SK-N-SH treated with all-trans-retinoic acid at 6 μM for 48 hours (cell line): ENCODE measurements around the gene SPRY1.
A peak's percentile ranks its signal among the peaks of the same experiment; 100 is the strongest.

ENCODE experiments used
- ATAC-seq: fragments of 200-7000 bp; cut with Tn5 transposase; 3 replicates; pipeline ENCODE4 v1.9.1; 2020; ENCODE audit warnings: mild to moderate bottlenecking, moderate library complexity
- ARNTL ChIP-seq: fragments of 450-650 bp; formaldehyde crosslinking; IDR thresholded peaks from 2 replicates; pipeline ENCODE4 v1.5.0; 2020; ENCODE audit warnings: low read depth, mild to moderate bottlenecking, moderate library complexity, borderline replicate concordance
- BACH2 ChIP-seq: fragments of 250-450 bp; sonication (Bioruptor Pico); IDR thresholded peaks from 2 replicates; pipeline ENCODE4 v1.9.0; 2021; ENCODE audit warnings: mild to moderate bottlenecking, borderline replicate concordance
- CSRNP3 ChIP-seq: fragments of 250-450 bp; sonication (Bioruptor Pico); IDR thresholded peaks from 2 replicates; pipeline ENCODE4 v1.5.1; 2021; ENCODE audit warnings: mild to moderate bottlenecking, moderate library complexity
- ESRRG ChIP-seq: fragments of 250-450 bp; sonication (Bioruptor Pico); IDR thresholded peaks from 2 replicates; pipeline ENCODE4 v1.6.1; 2021; ENCODE audit warnings: mild to moderate bottlenecking
- GLIS3 ChIP-seq: fragments of 250-450 bp; sonication (Bioruptor Pico); IDR thresholded peaks from 2 replicates; pipeline ENCODE4 v1.5.0; 2020; ENCODE audit warnings: mild to moderate bottlenecking, moderate library complexity
- ISL1 ChIP-seq: fragments of 250-450 bp; sonication (Bioruptor Pico); IDR thresholded peaks from 2 replicates; pipeline ENCODE4 v2.1.2; 2022; ENCODE audit warnings: mild to moderate bottlenecking, moderate library complexity
- OSR1 ChIP-seq: fragments of 250-450 bp; sonication (Bioruptor Pico); IDR thresholded peaks from 2 replicates; pipeline ENCODE4 v1.8.0; 2022; ENCODE audit warnings: moderate library complexity, mild to moderate bottlenecking, inconsistent platforms
- PATZ1 ChIP-seq: fragments of 250-450 bp; sonication (Bioruptor Pico); IDR thresholded peaks from 2 replicates; pipeline ENCODE4 v1.8.0; 2020; ENCODE audit warnings: mild to moderate bottlenecking, moderate library complexity, borderline replicate concordance
- POU6F1 ChIP-seq: fragments of 250-450 bp; sonication (Bioruptor Pico); IDR thresholded peaks from 2 replicates; pipeline ENCODE4 v1.8.0; 2021; ENCODE audit warnings: low read depth, mild to moderate bottlenecking, moderate library complexity, borderline replicate concordance
- PPARA ChIP-seq: fragments of 250-450 bp; sonication (Bioruptor Pico); IDR thresholded peaks from 2 replicates; pipeline ENCODE4 v1.5.0; 2020; ENCODE audit warnings: mild to moderate bottlenecking, borderline replicate concordance
- RARB ChIP-seq: fragments of 250-450 bp; sonication (Bioruptor Pico); IDR thresholded peaks from 2 replicates; pipeline ENCODE4 v1.8.0; 2021; ENCODE audit warnings: mild to moderate bottlenecking, moderate library complexity
- TSHZ2 ChIP-seq: fragments of 250-450 bp; sonication (Bioruptor Pico); IDR thresholded peaks from 2 replicates; pipeline ENCODE4 v1.5.0; 2020; ENCODE audit warnings: mild to moderate bottlenecking, moderate library complexity
- ZC3H10 ChIP-seq: fragments of 250-450 bp; sonication (Bioruptor Pico); IDR thresholded peaks from 2 replicates; pipeline ENCODE4 v1.5.1; 2021; ENCODE audit warnings: mild to moderate bottlenecking, moderate library complexity
- ZFP3 ChIP-seq: fragments of 250-450 bp; sonication (Bioruptor Pico); IDR thresholded peaks from 2 replicates; pipeline ENCODE4 v1.5.0; 2020; ENCODE audit warnings: mild to moderate bottlenecking, moderate library complexity
- ZFP30 ChIP-seq: fragments of 450-650 bp; formaldehyde crosslinking; IDR thresholded peaks from 2 replicates; pipeline ENCODE4 v1.5.0; 2022; ENCODE audit warnings: mild to moderate bottlenecking, moderate library complexity
- ZNF70 ChIP-seq: fragments of 450-650 bp; formaldehyde crosslinking; IDR thresholded peaks from 2 replicates; pipeline ENCODE4 v1.5.0; 2020; ENCODE audit warnings: mild to moderate bottlenecking, moderate library complexity

SPRY1 gene

GRCh38 chr4:123393721-123394120 lies 2.9 kb upstream of the SPRY1 start:
- ATAC-seq = no peak
- TF ChIP-seq PPARA (CRISPR knock-in tag) = no peak
- no peak for TF ChIP-seq PATZ1 (CRISPR knock-in tag)
- no peak for TF ChIP-seq ESRRG (CRISPR knock-in tag)
- no peak for TF ChIP-seq BACH2 (CRISPR knock-in tag)
- TF ChIP-seq RARB = no peak
- no peak for TF ChIP-seq CSRNP3 (CRISPR knock-in tag)
- no peak for TF ChIP-seq ARNTL
- TF ChIP-seq, all 23 proteins: peak for 0

GRCh38 chr4:123397144-123398065 lies 810 bp downstream of the SPRY1 start:
- peak; percentile 44 for ATAC-seq
- TF ChIP-seq ZFP3 (CRISPR knock-in tag) (peak; percentile 79), ISL1 (CRISPR knock-in tag) (no peak), PPARA (CRISPR knock-in tag) (no peak), OSR1 (CRISPR knock-in tag) (no peak), ZNF70 (no peak), GLIS3 (CRISPR knock-in tag) (no peak), TSHZ2 (CRISPR knock-in tag) (no peak), ZFP30 (CRISPR knock-in tag) (no peak)

DNA sequence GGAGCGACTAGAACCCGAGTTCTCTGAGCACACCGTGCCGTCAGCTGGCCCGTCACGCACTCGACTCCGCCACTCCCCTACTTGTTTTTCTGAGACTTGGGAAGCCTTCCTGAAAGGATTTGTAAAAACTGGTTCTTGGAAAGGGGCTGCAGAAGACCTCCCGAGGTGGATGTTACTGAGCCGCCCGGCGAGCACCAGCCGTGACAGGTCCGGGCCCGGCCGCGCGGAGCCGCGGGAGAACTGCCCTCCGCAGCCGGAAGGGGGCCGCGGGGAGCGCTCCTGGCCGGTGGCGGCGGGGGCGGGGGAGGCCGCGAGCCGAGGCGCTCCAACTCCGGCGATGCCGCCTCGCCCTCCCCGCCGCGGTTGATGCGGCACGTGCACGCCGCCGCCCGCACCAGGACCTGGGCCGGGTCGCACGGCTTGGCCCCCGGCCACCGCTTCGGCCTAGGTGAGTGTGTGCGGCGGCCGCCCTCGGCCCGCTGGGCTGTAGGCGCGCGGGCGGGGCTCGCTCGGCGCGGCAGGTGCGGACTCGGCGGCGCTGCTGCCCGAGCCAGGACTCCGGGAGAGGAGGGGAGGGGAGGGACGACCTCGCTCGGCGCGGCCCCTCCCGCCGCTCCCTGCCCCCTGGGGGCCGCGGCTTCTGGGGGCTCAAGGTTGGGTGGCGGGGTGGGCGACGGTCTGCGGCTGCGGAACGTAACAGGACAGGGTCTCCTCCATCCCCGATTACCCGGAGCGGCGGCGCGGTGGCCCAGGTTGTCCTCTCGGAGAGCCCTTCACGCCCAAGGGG lies 1.7 kb downstream of the SPRY1 start:
- TF ChIP-seq ARNTL (no peak), PATZ1 (CRISPR knock-in tag) (0 out of 2 replicates have a peak, but pooled peaks have one; percentile 20)
- ATAC-seq = peak; percentile 70

GRCh38 chr4:123398853-123399626 lies 2.4 kb downstream of the SPRY1 start:
- peak; percentile 56 for ATAC-seq
- TF ChIP-seq POU6F1 (0 out of 2 replicates have a peak, but pooled peaks have one; percentile 9), ZC3H10 (CRISPR knock-in tag) (no peak)
